Gastrocnemius medialis (tissue), 4 donors: ENCODE results near the gene FAM236A. TPM values are rescaled to one million over a fixed set of nuclear protein-coding genes. Genes with fewer than 3 reads are reported as not detected.
A peak's percentile ranks its signal among the peaks of the same experiment; 100 is the strongest.
"Not testable (repeated sequence)": the region's sequence is repeated elsewhere in the genome, so short reads cannot be mapped to it uniquely, and the experiment has no call there.

ENCODE experiments used
- ATAC-seq, 2 donors: fragments of 150-250 bp; one replicate each; pipeline ENCODE4 v1.9.1; 2016
- DNase-seq, 2 donors: peaks; one replicate each; pipeline ENCODE4 v3.0.0-alpha.2; 2019
- H3K27ac ChIP-seq, 4 donors: fragments of 200-600 bp; sonication (generic); 1 replicate in 1 of 4; 2 replicates in 3 of 4; pipeline ENCODE4 v1.5.1; 2016 to 2018; ENCODE audit warnings: mild to moderate bottlenecking in 2 of 4, moderate library complexity in 1 of 4
- H3K27me3 ChIP-seq, 3 donors: fragments of 200-600 bp; sonication (generic) in 2 of 3; 1 replicate in 1 of 3; 2 replicates in 2 of 3; pipeline versions ENCODE4 v1.5.1 to v1.6.0; 2016 to 2019; ENCODE audit warnings: mild to moderate bottlenecking in 1 of 3, moderate library complexity in 1 of 3
- H3K36me3 ChIP-seq, 2 donors: fragments of 200-600 bp; sonication (generic) in 1 of 2; one replicate each; pipeline ENCODE4 v1.5.1; 2017 to 2018
- H3K4me1 ChIP-seq, 2 donors: fragments of 200-600 bp; sonication (generic) in 1 of 2; one replicate each; pipeline ENCODE4 v1.5.1; 2016 to 2017; ENCODE audit warnings: mild to moderate bottlenecking in 2 of 2
- H3K4me3 ChIP-seq, 4 donors: fragments of 200-600 bp; sonication (generic) in 3 of 4; 1 replicate in 1 of 4; 2 replicates in 3 of 4; pipeline ENCODE4 v1.5.1; 2016 to 2019; ENCODE audit warnings: mild to moderate bottlenecking in 2 of 4
- H3K9me3 ChIP-seq, 3 donors: fragments of 200-600 bp; sonication (generic) in 2 of 3; 1 replicate in 1 of 3; 2 replicates in 2 of 3; pipeline ENCODE4 v1.5.1; 2016 to 2019
- in situ Hi-C, 4 donors: fragments of 200-750 bp; cut with MboI; loops; one replicate each; pipeline versions ENCODE4 v1.15.0 to v1.8.0; 2017; ENCODE audit warnings: low sequenced_read_pairs in 4 of 4
- intact Hi-C: fragments of 100-400 bp; cut with DNase I; formaldehyde crosslinking; loops from one replicate; pipeline ENCODE4 v1.15.1; 2023; ENCODE audit warnings: low total_unique reads
- total RNA-seq, 4 donors: library from RNA; depleted of rRNA; stranded (reverse); fragments of >200 nt; gene quantifications; one replicate each; pipeline versions ENCODE4 v1.1.0 to v1.2.3, GENCODE V29; 2016

FAM236A gene
- total RNA-seq, 4 donors from 2014 or later, result not detected

DNA sequence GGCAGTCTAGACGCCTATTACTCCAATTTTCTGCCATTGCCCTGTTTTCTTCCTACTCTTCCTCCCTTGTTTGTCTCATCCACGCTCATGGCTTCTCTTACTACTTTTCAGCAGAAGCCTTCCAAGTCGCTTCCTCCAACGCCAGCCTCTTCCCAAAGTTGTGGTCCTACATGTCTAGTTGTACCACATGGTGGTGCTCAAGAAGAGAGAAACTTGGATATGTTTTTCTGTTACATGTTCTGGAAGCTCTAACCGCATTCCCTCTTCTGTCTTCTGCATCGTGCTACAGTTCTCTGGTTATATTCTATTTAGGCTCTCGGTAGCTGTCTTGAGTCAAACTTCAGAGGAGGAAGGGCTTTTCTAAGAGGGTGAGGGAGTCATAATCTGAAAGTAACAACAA is 36.9 kb downstream of the FAM236A start:
- H3K27ac ChIP-seq, H3K4me3 ChIP-seq, H3K4me1 ChIP-seq, intact Hi-C loops, H3K36me3 ChIP-seq, H3K27me3 ChIP-seq, H3K9me3 ChIP-seq, in situ Hi-C loops, DNase-seq: not testable (repeated sequence)
- ATAC-seq, result peak; percentile 72 to 76

GRCh38 chrX:72980894-72981469 is 43.0 kb downstream of the FAM236A start:
- H3K36me3 ChIP-seq, H3K4me3 ChIP-seq, H3K27me3 ChIP-seq, H3K27ac ChIP-seq, DNase-seq, H3K9me3 ChIP-seq, ATAC-seq, in situ Hi-C loops, H3K4me1 ChIP-seq, intact Hi-C loops: not testable (repeated sequence)

Other genes starting within 250 kb of the FAM236A start
- 100 to 1,000 TPM in 2 of 4 donors, 10 to 100 TPM in 2; 33.5 to 176 (median 107) TPM for gene PHKA1, start 223.9 kb upstream of the FAM236A start, total RNA-seq
- not detected for gene DMRTC1B, start 161.3 kb upstream of the FAM236A start, total RNA-seq
- gene FAM236B, start 155.5 kb upstream of the FAM236A start, total RNA-seq, result not detected
- gene FAM236D, start 130.0 kb upstream of the FAM236A start, total RNA-seq, result not detected
- not detected for gene FAM236C, start 25.6 kb upstream of the FAM236A start, total RNA-seq
- gene DMRTC1, start 5.6 kb downstream of the FAM236A start, total RNA-seq, result not detected
- not detected for gene PABPC1L2B, start 64.7 kb downstream of the FAM236A start, total RNA-seq
- not detected for gene PABPC1L2A, start 141.3 kb downstream of the FAM236A start, total RNA-seq